ENCODE results near the gene MKKS.

DNA sequence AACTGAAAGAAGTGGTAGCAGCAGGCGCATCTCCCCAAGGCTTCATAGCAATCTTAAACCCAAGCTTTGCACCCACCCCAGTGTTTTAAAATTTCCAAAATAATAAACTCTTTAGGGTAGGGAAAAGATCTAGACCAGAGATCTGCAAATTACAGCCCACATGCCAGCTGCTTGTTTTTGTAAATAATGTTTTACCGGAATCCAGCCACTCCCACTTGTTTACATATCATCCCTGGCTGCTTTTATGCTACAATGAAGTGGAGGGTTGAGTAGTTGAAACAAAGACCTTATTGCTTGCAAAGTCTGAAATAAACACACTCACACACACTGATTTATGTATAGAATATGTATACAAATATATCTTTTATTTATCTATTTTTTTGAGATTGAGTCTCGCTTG is 31.1 kb upstream of the MKKS start:
- no peak for TF ChIP-seq ATF3 (IDR thresholded peaks at IDR 0.05)
- no peak for TF ChIP-seq ATF3 (CRISPR knock-in tag; conservative IDR thresholded peaks at IDR 0.05)
- TF ChIP-seq CTCF (IDR thresholded peaks at IDR 0.05 in 2 of 3, conservative IDR thresholded peaks at IDR 0.05 in 1 of 3; ENCODE audit: insufficient read depth in 2 of 3, low read depth in 1 of 3, low read length in 3 of 3), result no peak
- TF ChIP-seq ZKSCAN8 (CRISPR knock-in tag; IDR thresholded peaks at IDR 0.05), result no peak
- no peak for TF ChIP-seq PHF20 (IDR thresholded peaks at IDR 0.05; ENCODE audit: partially characterized antibody)
- no peak for TF ChIP-seq SNAPC5 (CRISPR knock-in tag; IDR thresholded peaks at IDR 0.05)
